GM21786 (cell line): ENCODE data around the gene GAD2.

ENCODE experiments used
- ATAC-seq: cut with Tn5 transposase; IDR thresholded peaks from one replicate; pipeline ENCODE4 v1.9.1; 2021; ENCODE audit not compliant: unreplicated experiment

The GAD2 gene

GRCh38 chr10:26221541-26221940 is 5.0 kb downstream of the GAD2 start:
- ATAC-seq: no peak

DNA sequence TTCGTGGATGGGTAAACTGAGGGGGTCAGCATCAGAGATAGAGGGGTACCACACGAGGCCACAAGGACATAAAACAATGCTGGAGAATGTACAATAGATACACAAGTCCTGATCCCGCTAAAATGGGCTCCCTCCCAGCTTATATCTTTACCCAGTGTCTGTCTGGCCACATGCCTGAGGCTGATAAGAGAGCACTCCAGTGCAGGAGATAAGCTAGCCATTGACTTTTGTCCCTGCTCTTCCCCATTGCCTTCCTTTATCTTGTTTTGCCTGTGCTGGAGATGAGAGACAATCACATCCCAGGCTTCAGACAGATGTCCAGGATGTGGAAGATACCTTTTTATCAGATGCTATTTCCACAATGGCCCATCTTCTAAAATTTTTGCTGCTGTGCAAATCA is 6.0 kb downstream of the GAD2 start:
- no peak for ATAC-seq

DNA sequence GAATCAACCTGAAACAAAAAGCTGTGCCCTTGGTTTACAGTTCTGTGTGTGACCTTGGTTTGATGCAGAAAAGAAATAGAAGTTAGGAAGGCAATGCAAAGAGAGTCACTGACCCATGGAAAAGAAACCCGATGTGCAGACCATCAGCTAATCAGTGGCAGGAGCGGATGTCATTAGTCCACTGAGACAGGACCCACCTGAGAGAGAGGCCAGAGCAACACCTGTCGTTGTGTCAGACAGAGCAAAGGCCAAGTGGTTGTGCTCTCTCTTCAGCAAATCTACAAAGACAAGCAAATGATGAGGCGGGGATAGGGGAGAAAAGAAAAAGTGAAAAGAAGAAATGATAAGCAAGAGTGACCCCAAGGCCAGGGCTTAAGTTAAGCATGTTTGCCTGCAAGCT is 8.7 kb downstream of the GAD2 start:
- no peak for ATAC-seq

DNA sequence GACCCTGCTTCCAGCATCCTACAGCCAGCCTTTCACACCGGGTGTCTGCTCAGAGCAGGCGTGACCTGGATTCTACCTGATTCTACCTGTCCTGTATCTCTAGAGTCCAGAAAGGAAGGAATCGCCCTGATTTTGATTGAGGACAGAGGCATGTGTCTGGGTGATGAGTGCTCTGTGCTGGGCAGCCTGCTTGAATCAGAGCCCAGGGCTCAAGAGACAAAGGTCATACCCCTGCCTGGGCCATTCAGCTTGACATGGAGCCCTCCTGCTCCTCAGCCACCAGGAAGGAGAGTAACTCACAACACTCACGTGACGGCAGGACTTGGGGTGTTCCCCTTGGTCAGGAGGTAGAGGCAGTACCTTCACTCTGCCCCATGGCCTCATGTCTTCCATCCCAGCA is 11.2 kb downstream of the GAD2 start:
- no peak for ATAC-seq

- no peak for ATAC-seq
Measured at GRCh38 chr10:26232174-26232573, 15.6 kb downstream of the GAD2 start.

DNA sequence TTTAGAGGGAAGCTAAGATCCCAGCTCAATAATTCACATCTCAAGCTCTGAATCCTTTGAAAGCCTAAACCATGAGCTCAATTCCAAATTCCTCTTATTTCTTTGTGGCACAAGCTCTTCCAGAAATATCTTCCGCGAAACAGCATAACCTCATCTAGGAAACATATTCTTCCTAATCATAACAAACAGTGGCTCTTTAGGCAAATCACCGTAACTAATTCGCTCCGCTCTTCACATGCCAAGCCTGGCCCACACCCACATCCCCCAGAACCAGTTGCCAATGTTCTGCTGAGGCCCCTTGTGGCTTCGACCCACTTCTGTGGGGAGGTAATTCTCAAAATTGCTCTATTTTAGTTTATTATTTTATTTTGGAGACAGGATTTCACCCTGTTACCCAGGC is 19.2 kb downstream of the GAD2 start:
- ATAC-seq: no peak

DNA sequence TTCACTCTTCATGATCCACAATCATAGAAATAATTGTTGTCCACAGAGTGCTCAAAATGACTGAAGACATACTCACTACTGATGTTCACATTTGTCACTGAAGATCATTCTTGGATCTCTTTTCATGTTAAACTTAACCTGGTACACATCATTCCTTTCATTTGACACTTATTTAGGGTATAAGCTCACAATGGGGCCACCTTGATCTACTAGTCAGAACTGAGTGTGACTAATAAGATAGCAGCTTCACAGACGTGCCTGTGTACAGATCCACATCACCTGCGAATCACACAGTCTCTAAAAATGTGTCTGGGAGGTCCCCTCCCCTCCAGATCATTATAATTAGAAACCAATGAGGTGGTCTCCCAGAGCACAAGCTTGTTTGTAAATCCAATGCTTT is 21.8 kb downstream of the GAD2 start:
- ATAC-seq: no peak

DNA sequence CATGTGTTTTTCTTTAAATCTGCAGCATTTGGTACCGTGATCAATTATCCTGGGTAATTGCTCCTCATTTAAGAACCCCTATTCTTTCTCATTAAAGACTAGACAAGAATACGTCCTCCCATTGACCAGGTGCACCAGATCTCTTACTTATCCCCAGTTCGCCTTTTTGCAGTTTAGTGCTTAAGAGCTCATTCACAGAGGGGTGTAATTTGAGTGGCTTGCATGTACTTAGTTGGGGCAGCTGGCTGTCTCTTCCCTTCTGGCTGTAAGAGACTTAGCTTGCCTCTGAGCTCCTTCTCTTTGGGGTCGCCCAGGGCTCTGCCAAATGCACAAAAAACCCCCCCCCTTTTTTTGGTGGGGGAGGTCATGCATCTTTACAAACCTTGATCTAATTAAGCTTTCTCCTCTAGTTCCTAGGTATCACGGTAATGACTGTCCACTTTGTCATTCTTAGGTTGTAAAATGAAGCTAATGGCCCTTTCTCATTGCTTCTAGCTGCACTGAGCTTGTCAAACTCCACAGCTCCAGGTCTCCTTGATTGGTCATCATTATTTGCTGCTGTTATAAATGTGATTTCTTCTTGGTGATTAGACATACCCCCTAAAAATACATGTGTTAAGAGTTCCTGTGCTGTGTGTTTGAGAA is 26.3 kb downstream of the GAD2 start:
- no peak for ATAC-seq

DNA sequence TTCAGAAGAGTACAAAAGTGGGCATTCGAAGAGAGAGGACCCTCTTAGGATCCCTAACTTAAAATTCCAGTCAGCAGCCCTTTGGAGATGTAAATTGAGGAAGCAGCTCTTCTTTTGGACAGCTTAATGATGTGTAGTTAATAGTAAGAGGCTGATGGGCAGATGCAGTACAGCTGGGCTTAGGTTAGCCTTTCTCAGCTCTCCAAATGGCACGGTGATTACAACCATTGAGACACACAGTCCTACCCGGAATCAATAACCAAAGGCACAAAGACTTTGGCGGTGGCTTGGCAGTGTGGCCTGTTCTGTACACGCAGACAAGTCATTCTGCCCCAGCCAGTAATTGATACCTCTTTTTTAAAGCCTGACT is 26.8 kb downstream of the GAD2 start:
- ATAC-seq: no peak

DNA sequence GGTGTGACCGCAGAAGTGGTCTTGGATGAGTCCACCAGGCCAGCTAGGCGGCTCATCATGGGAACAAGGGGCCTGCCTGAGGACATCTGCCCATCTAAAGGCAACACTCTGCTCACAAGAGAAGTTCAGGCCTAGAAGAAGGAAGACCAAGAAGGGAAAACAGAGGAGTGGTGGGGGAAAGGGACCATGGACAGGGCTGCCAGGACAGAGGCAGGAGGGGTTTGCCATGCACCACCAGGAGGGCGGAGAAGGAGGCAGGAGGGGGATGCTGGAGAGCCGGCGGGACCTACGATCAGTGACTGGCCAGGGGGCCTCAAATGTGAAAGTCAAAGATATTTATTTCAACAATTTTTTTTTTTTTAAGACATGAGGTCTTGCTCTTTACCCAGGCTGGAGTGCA is 33.1 kb downstream of the GAD2 start:
- ATAC-seq: no peak

- no peak for ATAC-seq
Measured at GRCh38 chr10:26251925-26252324, 35.4 kb downstream of the GAD2 start.

GRCh38 chr10:26254616-26255015 is 38.0 kb downstream of the GAD2 start:
- no peak for ATAC-seq

DNA sequence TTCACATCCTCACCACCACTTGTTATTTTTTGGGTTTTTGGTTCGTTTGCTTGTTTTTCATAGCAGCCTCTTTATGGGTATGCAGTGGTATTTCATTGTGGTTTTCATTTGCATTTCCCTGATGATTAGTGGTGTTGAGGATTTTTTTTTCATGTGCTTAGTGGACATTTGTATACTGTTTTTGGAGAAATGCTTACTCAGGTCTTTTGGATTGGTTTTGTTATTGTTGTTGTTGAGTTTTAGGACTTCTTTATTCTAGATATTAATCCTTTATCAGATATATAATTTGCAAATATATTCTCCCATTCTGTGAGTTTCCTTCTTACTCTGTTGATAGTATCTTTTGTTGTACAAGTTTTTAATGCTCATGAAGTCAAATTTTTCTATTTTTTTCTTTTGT is 42.8 kb downstream of the GAD2 start:
- no peak for ATAC-seq

- ATAC-seq: no peak
Measured at GRCh38 chr10:26269754-26270153, 53.2 kb downstream of the GAD2 start.

DNA sequence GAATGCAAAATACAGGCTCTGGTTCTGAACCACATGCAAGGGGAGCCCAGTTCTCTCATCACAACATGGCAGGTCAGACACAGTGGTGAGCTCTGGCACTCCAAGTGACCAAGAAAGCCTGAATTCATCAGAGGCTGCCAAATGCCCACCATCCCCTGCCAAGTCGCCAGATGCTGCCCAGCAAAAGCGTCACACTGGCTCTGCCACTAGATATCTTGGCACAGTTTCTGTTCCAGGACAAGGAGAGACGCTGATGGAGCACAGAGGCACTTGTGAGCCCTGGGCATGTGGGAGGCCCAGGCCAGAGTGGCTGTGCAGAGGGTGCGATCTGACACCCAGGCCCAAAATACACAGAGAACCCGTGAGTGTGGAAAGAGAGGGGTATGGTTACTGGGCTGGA is 57.8 kb downstream of the GAD2 start:
- no peak for ATAC-seq

- ATAC-seq: no peak
Measured at GRCh38 chr10:26278295-26278694, 61.7 kb downstream of the GAD2 start.

- ATAC-seq: no peak
Measured at GRCh38 chr10:26290236-26290635, 73.7 kb downstream of the GAD2 start.

GRCh38 chr10:26291721-26292480 is 75.3 kb downstream of the GAD2 start:
- ATAC-seq: no peak

GRCh38 chr10:26296360-26296759 is 79.8 kb downstream of the GAD2 start:
- no peak for ATAC-seq

GRCh38 chr10:26300001-26300400 is 83.4 kb downstream of the GAD2 start:
- ATAC-seq: no peak

GRCh38 chr10:26303366-26303765 is 86.8 kb downstream of the GAD2 start:
- no peak for ATAC-seq

DNA sequence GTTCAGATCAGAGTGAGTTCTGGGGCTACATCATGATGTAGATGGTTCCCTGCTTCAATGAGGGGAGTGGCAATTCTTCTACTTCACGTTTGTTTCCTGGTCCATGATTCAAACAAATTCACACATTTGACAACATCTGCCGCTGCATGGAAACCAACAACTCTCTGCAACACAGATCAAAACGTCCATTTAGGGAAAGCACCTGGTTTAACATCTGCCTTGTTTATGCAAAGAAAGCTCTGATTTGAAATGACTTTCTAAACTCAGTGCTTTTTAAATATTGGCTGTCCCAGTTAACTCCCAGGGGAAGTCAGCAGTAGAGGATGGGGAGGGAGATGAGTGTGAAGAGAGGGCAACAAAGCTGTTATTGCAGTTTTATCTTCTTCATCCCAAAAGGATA is 93.8 kb downstream of the GAD2 start:
- peak; percentile 81 for ATAC-seq

DNA sequence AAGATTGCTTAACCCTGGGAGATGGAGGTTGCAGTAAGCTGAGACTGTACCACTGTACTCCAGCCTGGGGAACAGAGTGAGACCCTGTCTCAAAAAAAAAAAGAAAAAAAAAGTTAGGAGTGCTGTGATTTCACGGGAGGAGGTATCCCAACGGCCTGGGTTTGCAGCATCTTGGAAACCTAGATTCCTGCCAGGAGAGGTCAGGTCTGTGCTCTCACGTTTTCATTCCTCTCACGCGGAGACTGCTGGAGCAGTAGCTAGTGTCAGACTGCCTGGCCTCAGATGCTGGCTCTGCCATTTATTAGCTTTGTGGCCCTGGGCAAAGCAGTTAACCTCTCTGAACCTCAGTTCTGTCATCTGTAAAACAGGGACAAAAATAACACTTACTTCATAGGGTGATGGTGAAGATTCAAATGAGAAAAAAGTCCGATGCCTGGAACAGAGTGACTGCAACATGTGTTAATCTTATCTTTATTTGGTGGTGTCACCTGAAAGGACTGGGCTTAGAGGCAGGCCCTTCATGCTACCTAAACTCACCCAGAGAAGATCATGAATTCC is 94.9 kb downstream of the GAD2 start:
- no peak for ATAC-seq
